Spleen (tissue), 7 donors: ENCODE data around the gene IGFBP6.

Experiments
- POLR2A ChIP-seq, 3 donors: fragments of 450-650 bp; IDR thresholded peaks; one replicate each; pipeline ENCODE4 v1.5.1; 2017; ENCODE audit warnings: antibody characterized with exemption in 3 of 3, mild to moderate bottlenecking in 1 of 3
- TF ChIP-seq, protein P1 (sequence below), 11 experiments: fragments of 200-600 bp in 7 of 11; fragments of 450-650 bp in 4 of 11; sonication (generic) in 4 of 11; IDR thresholded peaks in 8 of 11; conservative IDR thresholded peaks in 3 of 11; 1 replicate in 7 of 11; 2 replicates in 4 of 11; pipeline versions ENCODE4 v1.4.0 to v1.8.0; 2016 to 2021; ENCODE audit warnings: antibody characterized with exemption in 11 of 11, inconsistent platforms in 4 of 11, mild to moderate bottlenecking in 1 of 11
- donor health status: DM: no; HTN: no; CAD: no; lungs with moderate emphysema.
- donor health status: DM: no; HTN: no; CAD: no.
- donor health status: DM: no; HTN: no; CAD: no.

DNA sequence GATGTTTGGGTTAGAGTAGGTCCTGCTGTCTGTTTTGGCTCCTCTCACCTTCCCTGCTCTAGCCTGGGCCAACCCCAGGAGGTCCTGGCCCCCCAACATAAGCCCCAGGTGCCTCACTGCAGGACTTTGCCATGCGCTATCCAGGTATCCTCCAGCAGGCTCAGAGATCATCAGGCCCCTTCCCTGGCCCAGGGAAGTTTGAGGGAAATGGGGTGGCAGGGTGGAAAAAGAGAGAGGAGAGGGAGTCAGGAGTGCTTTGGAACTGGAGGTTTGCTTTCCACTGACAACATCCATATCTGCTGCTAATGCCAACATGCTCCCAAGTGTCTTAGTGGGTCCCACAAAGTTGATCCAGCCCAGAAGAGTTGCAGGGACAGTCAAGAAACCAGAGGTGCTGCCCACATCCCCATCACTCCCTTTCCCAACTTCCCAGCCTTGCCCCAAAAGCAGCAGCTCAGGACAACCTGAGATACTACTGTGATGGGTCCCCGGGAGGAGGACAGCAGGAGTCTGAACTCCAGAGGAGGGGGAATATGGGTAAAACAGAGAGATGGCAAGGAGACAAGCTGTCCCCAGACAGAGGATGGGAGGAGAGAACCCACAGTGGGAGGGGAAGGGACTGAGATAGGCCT is 46.9 kb upstream of the IGFBP6 start:
- TF ChIP-seq, protein P1, sequence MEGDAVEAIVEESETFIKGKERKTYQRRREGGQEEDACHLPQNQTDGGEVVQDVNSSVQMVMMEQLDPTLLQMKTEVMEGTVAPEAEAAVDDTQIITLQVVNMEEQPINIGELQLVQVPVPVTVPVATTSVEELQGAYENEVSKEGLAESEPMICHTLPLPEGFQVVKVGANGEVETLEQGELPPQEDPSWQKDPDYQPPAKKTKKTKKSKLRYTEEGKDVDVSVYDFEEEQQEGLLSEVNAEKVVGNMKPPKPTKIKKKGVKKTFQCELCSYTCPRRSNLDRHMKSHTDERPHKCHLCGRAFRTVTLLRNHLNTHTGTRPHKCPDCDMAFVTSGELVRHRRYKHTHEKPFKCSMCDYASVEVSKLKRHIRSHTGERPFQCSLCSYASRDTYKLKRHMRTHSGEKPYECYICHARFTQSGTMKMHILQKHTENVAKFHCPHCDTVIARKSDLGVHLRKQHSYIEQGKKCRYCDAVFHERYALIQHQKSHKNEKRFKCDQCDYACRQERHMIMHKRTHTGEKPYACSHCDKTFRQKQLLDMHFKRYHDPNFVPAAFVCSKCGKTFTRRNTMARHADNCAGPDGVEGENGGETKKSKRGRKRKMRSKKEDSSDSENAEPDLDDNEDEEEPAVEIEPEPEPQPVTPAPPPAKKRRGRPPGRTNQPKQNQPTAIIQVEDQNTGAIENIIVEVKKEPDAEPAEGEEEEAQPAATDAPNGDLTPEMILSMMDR (IDR thresholded peaks at IDR 0.05 in 8 of 11, conservative IDR thresholded peaks at IDR 0.05 in 3 of 11): no peak
- TF ChIP-seq POLR2A (IDR thresholded peaks at IDR 0.05): no peak
